ENCODE measurements around the gene TTC32. TPM values are rescaled to one million over a fixed set of nuclear protein-coding genes. Genes with fewer than 3 reads are reported as not detected.

Gene TTC32
- total and polyA plus RNA-seq, 8 donors: 6.6 to 42.7 (median 32.8) TPM

GRCh38 chr2:19878268-19879046 is 23.3 kb downstream of the TTC32 start:
- Histone ChIP-seq H3K27ac (no peak overlapping the region), H3K27me3 (no peaks in the 10 kb centered on the region), H3K36me3 (no peaks in the 10 kb centered on the region), H3K9me3 (no peaks in the 10 kb centered on the region), H3K4me3 (no peak overlapping the region), H3K4me1 (no peaks in the 10 kb centered on the region)
- intact Hi-C loops (cut with DNase I): no loop called here
- TF ChIP-seq CTCF (IDR thresholded peaks at IDR 0.05): no peak
- no peak for ATAC-seq
- DNase-seq: no peak

- Histone ChIP-seq H3K27ac (no peak overlapping the region), H3K27me3 (no peaks in the 10 kb centered on the region), H3K4me1 (no peaks in the 10 kb centered on the region), H3K9me3 (no peaks in the 10 kb centered on the region), H3K4me3 (no peak overlapping the region), H3K36me3 (no peaks in the 10 kb centered on the region)
- DNase-seq (no peak), ATAC-seq (no peak)
- intact Hi-C loops (cut with DNase I): no loop called here
- no peak for TF ChIP-seq CTCF (IDR thresholded peaks at IDR 0.05)
Observed at GRCh38 chr2:19876751-19877150, 25.0 kb downstream of the TTC32 start.

GRCh38 chr2:19875280-19875679 is 26.5 kb downstream of the TTC32 start:
- intact Hi-C loops (cut with DNase I): no loop called here
- Histone ChIP-seq H3K27ac (no peak overlapping the region), H3K4me3 (no peak overlapping the region), H3K9me3 (no peaks in the 10 kb centered on the region), H3K4me1 (no peaks in the 10 kb centered on the region), H3K36me3 (no peaks in the 10 kb centered on the region), H3K27me3 (no peaks in the 10 kb centered on the region)
- ATAC-seq (no peak), DNase-seq (no peak)
- no peak for TF ChIP-seq CTCF (IDR thresholded peaks at IDR 0.05)

GRCh38 chr2:19874726-19875125 is 27.1 kb downstream of the TTC32 start:
- no peaks in the 10 kb centered on the region for H3K36me3 ChIP-seq
- no peaks in the 10 kb centered on the region for H3K27me3 ChIP-seq
- H3K4me1 ChIP-seq: no peaks in the 10 kb centered on the region
- no peak for ATAC-seq
- no peak overlapping the region for H3K27ac ChIP-seq
- no peak for DNase-seq
- intact Hi-C loops (cut with DNase I): no loop called here
- H3K4me3 ChIP-seq: no peak overlapping the region
- no peaks in the 10 kb centered on the region for H3K9me3 ChIP-seq
- no peak for TF ChIP-seq CTCF (IDR thresholded peaks at IDR 0.05)

GRCh38 chr2:19873014-19873413 is 28.8 kb downstream of the TTC32 start:
- no peak for ATAC-seq
- peaks cover 0 to 14% of the 10 kb centered on the region in 2 donors for H3K27me3 ChIP-seq
- intact Hi-C loops (cut with DNase I): no loop called here
- H3K27ac ChIP-seq: no peak overlapping the region
- DNase-seq: no peak
- no peaks in the 10 kb centered on the region for H3K9me3 ChIP-seq
- no peaks in the 10 kb centered on the region for H3K36me3 ChIP-seq
- no peak overlapping the region for H3K4me3 ChIP-seq
- TF ChIP-seq CTCF (IDR thresholded peaks at IDR 0.05): no peak
- peaks cover 6 to 11% of the 10 kb centered on the region in 2 donors for H3K4me1 ChIP-seq

Measured in left lung (tissue), 10 donors.